HG03460 (cell line): ENCODE results near the gene ZWILCH.
"Not testable (repeated sequence)": the region's sequence is repeated elsewhere in the genome, so short reads cannot be mapped to it uniquely, and the experiment has no call there.

Experiments
- ATAC-seq: cut with Tn5 transposase; IDR thresholded peaks from one replicate; pipeline ENCODE4 v1.9.1; 2021; ENCODE audit not compliant: unreplicated experiment

The ZWILCH gene

DNA sequence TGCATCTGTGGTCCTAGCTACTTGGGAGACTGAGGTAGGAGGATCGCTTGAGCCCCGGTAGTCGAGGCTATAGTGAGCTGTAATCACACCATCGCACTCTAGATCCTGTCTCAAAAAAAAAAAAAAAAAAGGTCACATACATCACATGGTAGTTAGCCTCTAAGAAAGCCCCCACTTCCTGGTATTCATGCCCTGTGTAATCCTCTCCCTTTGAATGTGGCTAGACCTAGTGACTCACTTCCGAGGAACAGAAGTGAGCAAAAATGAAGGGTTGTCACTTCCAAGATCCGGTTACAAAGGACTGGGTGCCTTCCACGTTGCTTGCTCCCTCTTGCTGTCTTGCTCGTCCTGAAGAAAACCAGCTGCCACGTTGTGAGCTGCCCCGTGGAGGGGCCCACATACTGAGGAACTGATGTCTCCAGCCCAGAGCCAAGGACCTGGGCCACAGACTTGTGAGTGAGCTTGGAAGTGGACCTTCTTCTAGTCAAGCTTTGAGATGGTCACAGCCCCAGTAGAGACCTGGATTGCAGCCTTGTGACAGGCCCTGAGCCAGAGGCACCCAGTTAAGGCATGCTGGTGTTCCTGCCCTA lies 73.3 kb downstream of the ZWILCH start:
- ATAC-seq = no peak

DNA sequence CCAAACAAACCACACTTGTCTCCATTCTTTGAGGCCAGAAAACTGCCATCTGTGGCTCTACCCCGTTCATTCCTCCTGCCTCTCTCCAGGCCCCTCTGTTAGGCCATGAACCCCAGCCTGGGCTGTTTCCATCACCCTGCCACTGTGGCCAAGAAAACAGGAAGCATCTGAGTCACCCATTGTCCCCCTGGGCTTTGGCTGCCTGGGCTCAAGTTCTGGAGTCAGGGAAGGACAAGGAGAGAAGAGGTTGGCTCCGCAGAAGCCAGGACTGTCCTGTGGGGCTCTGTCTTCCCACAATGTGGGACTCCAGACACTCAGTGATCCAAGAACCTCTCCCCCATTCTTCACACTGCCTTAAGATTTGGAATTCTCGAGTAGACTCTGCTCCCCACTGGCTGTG lies 75.5 kb downstream of the ZWILCH start:
- no peak for ATAC-seq

DNA sequence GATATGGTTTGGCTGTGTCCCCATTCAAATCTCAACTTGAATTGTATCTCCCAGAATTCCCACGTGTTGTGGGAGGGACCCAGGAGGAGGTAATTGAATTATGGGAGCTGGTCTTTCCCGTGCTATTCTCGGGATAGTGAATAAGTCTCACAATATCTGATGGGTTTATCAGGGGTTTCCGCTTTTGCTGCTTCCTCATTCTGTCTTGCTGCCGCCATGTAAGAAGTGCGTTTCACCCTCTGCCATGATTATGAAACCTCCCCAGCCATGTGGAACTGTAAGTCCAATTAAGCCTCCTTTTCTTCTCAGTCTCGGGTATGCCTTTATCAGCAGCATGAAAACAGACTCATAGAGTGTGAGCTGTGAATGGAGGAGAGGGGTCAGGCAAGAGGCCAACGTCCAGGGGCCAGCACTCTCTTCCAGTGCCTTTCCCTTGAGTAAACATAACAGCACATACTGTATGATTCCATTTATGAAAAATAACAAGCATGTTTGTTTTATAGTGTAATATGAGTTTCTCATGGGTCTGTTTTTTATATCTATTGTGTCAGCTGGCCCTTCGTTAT lies 76.9 kb downstream of the ZWILCH start:
- no peak for ATAC-seq

DNA sequence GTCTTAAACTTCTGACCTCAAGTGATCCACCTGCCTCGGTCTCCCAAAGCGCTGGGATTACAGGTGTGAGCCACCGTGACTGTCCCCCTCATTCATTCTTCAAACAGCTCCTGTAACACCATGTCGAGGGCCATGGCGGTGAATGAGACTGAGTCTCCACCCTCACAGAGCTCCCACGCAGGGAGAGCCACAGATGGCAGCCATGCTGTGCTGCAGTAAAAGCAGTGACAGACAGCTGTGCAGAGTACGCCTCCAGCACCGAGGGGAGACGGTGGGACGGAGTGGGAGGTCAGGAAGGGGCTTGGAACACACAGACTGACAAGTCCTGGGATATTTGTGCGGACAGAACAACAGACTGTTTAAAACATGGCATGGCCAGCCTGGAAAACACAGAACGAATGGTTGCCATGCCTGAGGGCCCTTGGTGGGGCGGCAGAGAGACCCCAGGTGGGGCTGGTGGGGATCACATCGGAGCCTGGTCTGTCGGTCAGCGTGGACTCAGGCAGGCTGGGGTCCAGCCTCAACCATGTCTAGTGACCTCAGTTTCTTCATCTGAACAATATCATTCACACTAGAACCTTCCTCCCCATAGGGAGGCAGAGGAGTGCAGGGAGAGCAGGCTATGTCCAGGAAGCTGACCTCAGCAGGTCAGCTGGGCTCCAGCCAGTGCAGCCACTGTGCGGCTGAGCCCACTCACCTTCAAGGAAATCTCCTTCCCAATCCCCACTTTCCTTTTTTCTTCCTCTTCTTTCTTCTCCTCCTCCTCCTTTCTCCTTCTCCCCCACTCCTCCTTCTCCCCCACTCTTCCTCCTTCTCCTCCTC lies 81.2 kb downstream of the ZWILCH start:
- no peak for ATAC-seq

DNA sequence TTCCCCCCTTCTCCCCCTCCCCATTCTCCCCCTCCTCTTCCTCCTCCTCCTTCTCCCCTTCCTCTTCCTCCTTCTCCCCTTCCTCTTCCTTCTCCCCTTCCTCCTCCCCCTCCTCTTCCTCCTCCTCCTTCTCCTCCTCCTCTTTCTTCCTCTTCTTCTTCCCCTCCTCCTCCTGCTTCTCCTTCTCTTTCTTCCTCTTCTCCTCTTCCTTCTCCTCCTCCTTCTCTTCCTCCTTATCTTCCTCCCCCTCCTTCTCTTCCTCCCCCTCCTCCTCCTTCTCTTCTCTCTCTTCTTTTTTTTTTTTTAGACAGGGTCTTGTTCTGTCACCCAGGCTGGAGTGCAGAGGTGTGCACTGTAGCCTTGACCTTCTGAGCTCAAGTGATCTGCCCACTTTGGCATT lies 81.9 kb downstream of the ZWILCH start:
- ATAC-seq = no peak

DNA sequence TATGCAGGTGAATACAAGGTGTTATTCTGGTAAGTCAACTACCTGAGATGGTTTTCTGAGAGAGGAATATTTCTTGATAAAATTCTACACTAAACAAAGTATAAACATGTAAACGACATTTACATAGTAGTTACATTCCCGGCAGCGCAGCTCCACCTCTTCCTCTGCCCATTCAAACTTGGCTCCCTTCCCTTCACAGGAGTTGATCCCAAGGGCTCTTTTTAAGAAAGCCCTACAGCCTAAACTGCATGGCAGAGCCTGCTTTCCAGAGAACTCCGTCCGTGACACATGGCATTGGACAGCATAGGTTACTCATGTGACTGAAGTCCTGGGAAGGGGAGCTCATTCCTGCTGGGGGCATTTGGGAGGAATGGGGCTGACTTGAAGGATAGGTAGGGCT lies 82.6 kb downstream of the ZWILCH start:
- no peak for ATAC-seq

DNA sequence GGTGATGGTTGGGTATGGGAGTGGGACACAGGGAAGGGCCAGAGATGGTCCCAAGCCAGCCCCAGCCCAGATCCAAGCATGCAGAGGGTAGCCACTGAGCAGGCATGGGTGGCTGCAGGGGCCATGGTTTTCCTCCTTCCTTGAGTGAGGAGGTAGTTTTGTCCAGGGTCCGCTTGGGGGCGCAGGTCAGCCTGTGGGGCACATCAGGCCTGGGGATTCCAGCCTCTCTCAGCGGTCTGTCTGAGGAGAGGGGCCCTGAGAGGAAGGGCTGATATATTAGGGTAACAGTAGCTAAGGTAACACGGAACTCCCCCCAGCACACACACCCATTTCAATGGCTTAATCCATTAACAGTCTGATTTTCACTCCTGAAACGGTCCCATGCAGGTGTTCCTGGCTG lies 83.4 kb downstream of the ZWILCH start:
- ATAC-seq = no peak

DNA sequence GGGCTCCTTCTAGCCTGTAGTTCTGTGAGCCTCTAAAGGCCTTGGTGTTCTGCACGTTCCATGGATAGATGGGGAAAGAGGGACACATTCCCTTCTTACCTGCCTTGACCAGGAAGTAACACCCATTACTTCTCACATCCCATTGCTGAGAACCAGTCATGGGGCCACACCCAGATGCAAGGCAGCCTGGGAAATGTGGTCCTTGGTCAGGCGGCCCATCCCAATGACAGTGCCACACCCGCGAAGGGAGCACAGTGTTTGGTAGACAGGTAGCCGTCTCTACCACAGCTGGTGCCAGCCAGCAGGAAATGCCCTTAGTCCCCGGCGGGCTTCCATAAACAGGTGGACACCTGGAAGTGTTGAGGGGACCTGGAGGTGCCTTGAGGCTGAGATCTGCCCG lies 83.8 kb downstream of the ZWILCH start:
- no peak for ATAC-seq

DNA sequence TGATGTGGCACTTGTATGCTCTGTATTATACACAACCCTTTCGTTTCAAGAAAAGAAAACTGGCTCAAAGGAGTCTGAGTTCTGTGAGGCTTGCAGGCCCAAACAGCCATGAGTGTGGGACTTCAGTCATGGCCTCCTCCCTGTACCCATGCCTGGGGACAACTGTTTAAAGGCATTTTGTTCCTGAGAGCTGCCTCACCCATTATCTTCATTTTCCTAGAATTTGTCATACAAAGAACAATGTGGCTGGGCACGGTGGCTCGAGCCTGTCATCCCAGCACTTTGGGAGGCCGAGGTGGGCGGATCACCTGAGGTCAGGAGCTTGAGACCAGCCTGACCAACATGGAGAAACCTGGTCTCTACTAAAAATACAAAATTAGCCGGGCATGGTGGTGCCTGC lies 84.3 kb downstream of the ZWILCH start:
- not testable (repeated sequence) for ATAC-seq

DNA sequence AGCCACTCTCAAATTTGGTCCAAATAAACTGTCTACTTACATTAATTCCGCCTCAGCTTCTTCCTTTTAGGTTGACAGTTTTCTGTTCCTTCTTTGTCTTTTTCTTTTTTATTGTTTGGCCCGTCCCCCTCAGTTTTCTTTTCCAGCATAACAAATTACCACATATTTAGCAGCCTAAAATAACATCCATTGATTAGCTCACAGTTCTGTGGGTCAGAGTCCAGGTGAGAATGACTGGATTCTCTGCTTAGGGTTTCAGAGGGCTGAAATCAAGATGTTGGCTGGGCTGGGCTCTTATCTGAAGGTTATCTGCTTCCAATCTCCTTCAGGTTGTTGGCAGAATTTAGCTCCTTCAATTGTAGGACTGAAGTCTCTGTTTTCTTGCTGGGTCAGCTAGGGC lies 85.3 kb downstream of the ZWILCH start:
- ATAC-seq = no peak

DNA sequence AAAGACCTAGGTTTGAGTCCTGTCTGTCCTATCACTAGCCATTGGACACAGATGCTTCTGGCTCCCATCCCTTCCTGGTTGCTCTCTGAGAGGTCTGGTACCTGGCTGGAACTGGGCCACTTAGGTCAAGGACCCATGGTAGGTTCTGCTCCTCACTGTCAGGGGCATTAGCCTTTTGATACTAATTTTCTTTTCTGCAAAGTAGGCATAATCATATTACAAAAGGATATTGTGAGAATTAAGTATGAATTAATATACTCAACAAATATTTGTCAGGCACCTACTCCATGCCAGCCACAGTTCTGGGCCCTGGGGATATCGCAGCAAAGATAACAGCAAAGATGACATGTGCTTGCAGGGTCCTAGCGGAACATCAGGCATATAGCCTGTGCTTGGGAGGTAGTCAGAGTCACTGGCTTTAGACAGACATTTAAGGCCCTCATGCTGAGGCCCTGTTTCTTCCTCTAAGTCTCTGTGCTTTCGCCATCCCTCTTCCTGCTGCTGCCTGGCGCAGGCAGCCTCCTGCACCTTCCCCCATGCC lies 86.3 kb downstream of the ZWILCH start:
- ATAC-seq = no peak

DNA sequence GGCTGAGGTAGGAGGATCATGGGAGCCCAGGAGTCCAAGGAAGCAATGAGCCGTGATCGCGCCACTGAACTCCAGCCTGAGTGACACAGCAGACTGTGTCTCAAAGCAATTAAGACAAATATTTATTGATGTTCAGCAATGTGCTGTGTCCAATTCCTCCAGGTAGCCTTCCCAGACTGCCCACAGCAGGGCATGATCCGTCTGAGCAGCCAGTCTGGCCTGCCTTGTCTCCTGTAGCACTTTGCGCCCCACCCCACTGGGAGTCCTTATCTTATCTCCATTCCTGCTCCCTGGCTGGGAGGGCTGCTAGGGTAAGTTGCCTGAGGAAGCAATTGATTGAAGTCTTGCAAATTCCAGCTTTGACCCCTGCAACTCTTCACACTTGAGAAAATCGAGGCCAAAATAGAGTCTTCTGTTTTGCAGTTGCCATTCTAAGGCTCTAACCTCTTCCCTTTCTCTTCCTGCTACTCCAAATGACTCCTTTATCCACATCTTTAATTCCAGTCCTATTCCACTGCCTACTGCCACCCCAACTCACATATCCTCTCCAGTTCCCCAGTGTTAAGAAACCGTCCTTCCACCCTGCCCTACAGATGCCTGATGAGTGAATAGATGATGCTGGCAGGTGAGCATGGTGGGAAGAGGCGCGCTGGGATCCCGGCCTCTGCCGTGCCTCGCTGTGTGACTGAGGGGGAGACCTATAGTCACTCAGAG lies 87.5 kb downstream of the ZWILCH start:
- ATAC-seq = no peak

DNA sequence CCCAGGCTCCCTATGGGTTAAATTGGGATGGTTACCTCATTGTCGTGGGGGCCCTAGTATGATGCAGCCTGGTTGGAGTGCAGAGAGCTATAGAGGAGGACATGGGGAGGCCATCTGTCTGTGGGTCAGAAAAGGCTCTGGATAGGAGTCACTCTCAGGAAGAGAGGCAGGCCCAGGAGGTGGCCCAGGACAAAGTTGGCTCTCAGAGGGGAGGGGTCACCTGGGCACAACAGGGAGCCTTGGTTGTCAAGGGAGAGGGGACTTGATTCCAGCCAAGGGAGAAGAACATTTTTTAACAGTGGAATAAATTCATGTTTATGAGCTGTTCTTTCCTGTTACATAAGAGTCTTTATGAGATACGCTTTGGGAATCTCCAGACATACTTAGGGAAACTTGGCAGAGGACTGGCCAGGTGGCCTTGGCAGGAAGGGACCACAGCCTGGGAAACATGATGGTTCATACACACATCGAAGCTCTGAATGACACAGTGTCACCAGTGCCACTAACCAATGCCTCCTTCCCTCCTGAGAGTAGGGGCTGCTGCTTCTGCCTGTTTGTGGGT lies 88.2 kb downstream of the ZWILCH start:
- ATAC-seq = no peak

DNA sequence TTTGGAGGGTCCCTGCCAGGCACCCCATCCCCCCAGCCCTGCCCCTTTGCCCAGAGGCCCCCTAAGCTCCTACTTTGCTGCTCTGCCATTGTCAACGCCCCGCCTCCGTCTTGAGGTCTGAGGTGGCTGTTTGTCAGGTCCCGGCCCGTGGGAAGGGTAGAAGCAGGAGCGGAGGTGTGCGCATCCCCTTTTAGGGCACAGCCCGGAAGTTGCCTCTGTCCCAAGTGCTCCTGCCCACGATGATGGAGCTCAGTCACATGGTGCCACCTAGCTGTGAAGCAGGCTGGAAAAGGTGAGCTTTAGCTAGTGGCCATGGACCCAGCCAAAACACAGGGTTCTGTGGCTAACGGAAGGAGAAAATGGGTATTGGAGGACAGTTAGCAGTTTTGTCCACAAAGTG lies 89.2 kb downstream of the ZWILCH start:
- ATAC-seq = no peak

DNA sequence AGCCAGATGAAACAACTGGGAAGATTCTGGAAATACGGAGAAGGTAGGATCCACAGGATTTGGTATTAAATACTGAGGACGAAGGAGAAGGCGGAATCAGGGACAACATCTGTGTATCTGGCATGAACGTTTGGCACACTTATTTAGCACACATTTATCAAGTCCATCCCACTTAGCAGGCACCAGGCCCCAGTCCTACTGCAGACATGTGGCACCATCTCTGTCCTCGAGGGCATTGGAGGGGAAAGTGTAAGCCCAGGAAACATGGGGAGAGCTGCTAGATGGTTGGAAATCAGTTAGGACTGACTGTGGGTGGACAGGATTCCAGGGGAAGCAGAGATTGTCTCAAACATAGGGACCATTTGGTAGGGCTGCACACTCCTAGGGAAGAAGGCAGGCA lies 89.7 kb downstream of the ZWILCH start:
- no peak for ATAC-seq

DNA sequence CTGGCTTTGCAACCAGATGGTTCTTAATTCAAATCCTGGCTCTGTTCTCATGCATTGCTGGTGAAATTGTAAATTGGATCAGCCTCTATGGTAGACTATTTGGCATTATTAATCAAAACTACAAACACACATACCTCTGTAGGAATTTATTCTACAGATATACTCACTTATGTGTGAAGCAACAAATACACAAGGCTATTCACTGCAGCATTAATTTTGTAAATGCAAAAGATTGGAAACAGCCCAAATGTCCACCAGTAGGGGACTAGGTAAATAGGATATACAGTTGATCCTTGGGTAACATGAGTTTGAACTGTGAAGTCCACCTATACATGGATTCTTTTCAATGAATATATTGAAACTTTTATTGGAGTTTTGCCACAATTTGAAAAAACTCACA lies 90.2 kb downstream of the ZWILCH start:
- ATAC-seq = no peak

DNA sequence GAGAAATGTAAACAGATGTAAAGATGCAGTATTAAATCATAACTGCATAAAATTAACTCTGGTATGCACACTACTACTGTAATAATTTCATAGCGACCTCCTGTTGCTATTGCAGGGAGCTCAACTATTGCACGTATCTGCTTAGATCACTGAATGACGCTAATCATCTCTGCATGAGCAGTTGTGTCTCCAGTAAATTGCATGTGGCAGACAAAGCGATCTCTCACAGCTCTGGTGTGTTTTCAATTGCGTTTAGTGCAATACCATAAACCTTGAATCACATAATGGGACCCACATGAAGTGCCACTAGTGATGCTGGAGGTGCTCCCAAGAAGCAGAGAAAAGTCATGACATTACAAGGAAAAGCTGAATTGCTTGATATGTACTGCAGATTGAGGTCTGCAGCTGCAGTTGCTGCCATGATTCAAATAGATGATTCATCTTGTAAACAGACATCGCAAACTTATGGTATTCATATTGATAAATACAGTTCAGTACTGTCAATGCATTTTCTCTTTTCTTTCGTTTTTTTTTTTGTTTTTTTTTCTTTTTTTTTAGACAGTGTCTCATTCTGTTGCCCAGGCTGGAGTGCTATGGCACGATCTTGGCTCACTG lies 90.9 kb downstream of the ZWILCH start:
- no peak for ATAC-seq

DNA sequence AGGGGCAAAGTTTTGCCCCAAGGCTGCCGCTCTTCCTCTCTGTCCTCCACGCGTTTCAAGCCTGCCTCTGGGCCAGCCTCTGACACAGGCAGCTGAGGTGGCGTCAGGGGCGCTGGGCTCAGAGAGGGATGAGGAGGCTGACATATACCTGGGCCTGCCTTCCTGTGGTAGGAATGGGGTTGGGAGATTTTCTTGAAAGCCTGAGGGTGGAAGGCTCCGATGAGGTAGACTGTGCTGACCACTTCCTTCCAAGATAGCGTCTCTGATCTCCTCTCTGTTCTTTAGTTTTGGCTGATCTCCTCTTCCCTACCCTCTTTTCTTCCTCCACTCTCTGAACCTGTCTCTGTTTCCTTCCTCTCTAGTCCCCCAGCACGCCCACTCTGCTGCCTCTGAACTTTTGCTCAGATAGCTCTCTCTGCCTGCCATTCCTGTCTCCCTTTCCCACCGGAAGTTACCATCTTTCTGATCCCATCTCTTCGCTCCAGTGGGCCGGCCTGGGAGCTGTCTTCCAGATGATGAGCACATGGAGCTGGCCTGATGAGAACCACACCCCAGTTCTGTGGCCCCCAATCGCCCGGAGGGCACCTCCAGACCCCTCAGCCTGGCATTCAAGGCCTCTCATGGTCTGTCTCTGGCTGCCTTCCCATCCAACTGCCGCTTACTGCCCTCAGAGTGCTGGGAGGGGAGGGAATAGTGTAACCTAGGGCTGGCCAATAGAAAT lies 93.1 kb downstream of the ZWILCH start:
- ATAC-seq = no peak
